IMR-90 (cell line): ENCODE results near the gene DAAM2. TPM values are rescaled to one million over a fixed set of nuclear protein-coding genes. Genes with fewer than 3 reads are reported as not detected.

ENCODE experiments used
- ATAC-seq: fragments of 200-7000 bp; cut with Tn5 transposase; 2 replicates; pipeline ENCODE4 v1.9.1; 2020; ENCODE audit warnings: low read depth, mild to moderate bottlenecking, moderate library complexity
- BruUV-seq: library from RNA; stranded (reverse); fragments of 400-500 nt; replicated peaks from 2 replicates; lab custom pipeline; 2021; lab: Mats Ljungman, UMichigan
- CTCF ChIA-PET: fragments of 300-600 bp; formaldehyde crosslinking; extraction: SDS; loops from one replicate; lab custom pipeline; 2021; ENCODE audit warnings: antibody characterized with exemption; lab: Yijun Ruan, JAX
- POLR2A ChIA-PET: fragments of 300-600 bp; sonication (Branson Sonifier 250); formaldehyde crosslinking; loops from one replicate; lab custom pipeline; 2022; ENCODE audit warnings: antibody characterized with exemption; ENCODE audit not compliant: unreplicated experiment; lab: Charles Lee
- DNase-seq: peaks from one replicate; pipeline ENCODE4 v3.0.0; 2013
- H2AFZ ChIP-seq: replicated peaks from 2 replicates; pipeline ENCODE3; 2013; ENCODE audit warnings: low read length, mild to moderate bottlenecking; ENCODE audit not compliant: poor library complexity
- H2AK5ac ChIP-seq: 2 replicates; pipeline ENCODE4 v1.6.1; 2013; ENCODE audit warnings: low read depth, low read length, inconsistent platforms
- H2AK9ac ChIP-seq: replicated peaks from 2 replicates; pipeline ENCODE3; 2013; ENCODE audit warnings: mild to moderate bottlenecking, low read depth, low read length, moderate library complexity; ENCODE audit not compliant: poor library complexity
- H2BK120ac ChIP-seq: 2 replicates; pipeline ENCODE4 v1.6.1; 2013; ENCODE audit warnings: low read depth, low read length, inconsistent platforms
- H2BK15ac ChIP-seq: 3 replicates; pipeline ENCODE4 v1.6.1; 2013; ENCODE audit warnings: low read depth, low read length, inconsistent platforms
- H2BK20ac ChIP-seq: 2 replicates; pipeline ENCODE4 v1.6.1; 2013; ENCODE audit warnings: low read depth, mild to moderate bottlenecking, inconsistent platforms, low read length, moderate library complexity
- H2BK5ac ChIP-seq: 2 replicates; pipeline ENCODE4 v1.6.1; 2013; ENCODE audit warnings: mild to moderate bottlenecking, low read depth, low read length, inconsistent platforms; ENCODE audit not compliant: poor library complexity, severe bottlenecking
- H3K14ac ChIP-seq: replicated peaks from 2 replicates; pipeline ENCODE4 v1.6.1; 2013; ENCODE audit warnings: low read depth, low read length, inconsistent platforms
- H3K18ac ChIP-seq: 2 replicates; pipeline ENCODE4 v1.6.1; 2013; ENCODE audit warnings: low read depth, low read length, control low read depth
- H3K23ac ChIP-seq: 2 replicates; pipeline ENCODE4 v1.6.1; 2013; ENCODE audit warnings: low read depth, low read length, inconsistent platforms
- H3K27ac ChIP-seq: 2 replicates; pipeline ENCODE4 v1.5.1; 2013; ENCODE audit warnings: mild to moderate bottlenecking, control low read depth, low read length; ENCODE audit not compliant: insufficient read depth
- H3K27me3 ChIP-seq: 2 replicates; pipeline ENCODE4 v1.6.1; 2013; ENCODE audit warnings: low read length; ENCODE audit not compliant: control insufficient read depth, insufficient read depth
- H3K36me3 ChIP-seq: 2 replicates; pipeline ENCODE4 v1.6.1; 2013; ENCODE audit warnings: low read length, mixed read lengths; ENCODE audit not compliant: control insufficient read depth, insufficient read depth
- H3K4ac ChIP-seq: 2 replicates; pipeline ENCODE4 v1.6.1; 2013; ENCODE audit warnings: low read depth, low read length, inconsistent platforms
- H3K4me1 ChIP-seq: 2 replicates; pipeline ENCODE4 v1.6.1; 2013; ENCODE audit warnings: low read length, mixed read lengths; ENCODE audit not compliant: control insufficient read depth, insufficient read depth
- H3K4me2 ChIP-seq: 2 replicates; pipeline ENCODE4 v1.6.1; 2013; ENCODE audit warnings: low read depth, mild to moderate bottlenecking, control low read depth, low read length, moderate library complexity
- H3K4me3 ChIP-seq: 2 replicates; pipeline ENCODE4 v1.5.1; 2013; ENCODE audit warnings: low read depth, mild to moderate bottlenecking, control low read depth, low read length, moderate library complexity; ENCODE audit not compliant: insufficient read depth
- H3K56ac ChIP-seq: 2 replicates; pipeline ENCODE4 v1.6.1; 2013; ENCODE audit warnings: low read length, inconsistent platforms; ENCODE audit not compliant: insufficient read depth; ENCODE audit errors: extremely low read depth
- H3K79me1 ChIP-seq, 2 experiments: 2 replicates each; pipeline ENCODE4 v1.6.1; 2013; ENCODE audit warnings: low read length in 2 of 2, inconsistent platforms in 1 of 2, low read depth in 1 of 2
- H3K9ac ChIP-seq: 2 replicates; pipeline ENCODE4 v1.6.1; 2013; ENCODE audit warnings: low read depth, low read length, control low read depth
- H3K9me1 ChIP-seq: 2 replicates; pipeline ENCODE4 v1.6.1; 2013; ENCODE audit warnings: low read length, inconsistent platforms; ENCODE audit not compliant: insufficient read depth
- H3K9me3 ChIP-seq: 2 replicates; pipeline ENCODE4 v1.6.1; 2013; ENCODE audit warnings: low read length; ENCODE audit not compliant: control insufficient read depth, insufficient read depth
- H4K20me1 ChIP-seq: 2 replicates; pipeline ENCODE4 v1.6.1; 2013; ENCODE audit warnings: low read length, inconsistent platforms; ENCODE audit not compliant: insufficient read depth
- H4K5ac ChIP-seq: 2 replicates; pipeline ENCODE4 v1.6.1; 2013; ENCODE audit warnings: mild to moderate bottlenecking, low read depth, low read length, control low read depth
- H4K8ac ChIP-seq, 2 experiments: 2 replicates each; pipeline ENCODE4 v1.6.1; 2013; ENCODE audit warnings: low read depth in 2 of 2, low read length in 2 of 2, control low read depth in 1 of 2, inconsistent platforms in 1 of 2
- H4K91ac ChIP-seq: 2 replicates; pipeline ENCODE4 v1.6.1; 2013; ENCODE audit warnings: low read depth, low read length, inconsistent platforms; ENCODE audit not compliant: insufficient read depth
- BHLHE40 ChIP-seq: fragments of 150-350 bp; IDR thresholded peaks from 2 replicates; pipeline ENCODE4 v1.6.1; 2016; ENCODE audit warnings: mild to moderate bottlenecking, low read depth, low read length
- CEBPB ChIP-seq: IDR thresholded peaks from 2 replicates; pipeline ENCODE4 v1.6.1; 2012; ENCODE audit warnings: low read depth, low read length, improper control_type of control experiment
- MAFK ChIP-seq: IDR thresholded peaks from 2 replicates; pipeline ENCODE4 v1.6.1; 2012; ENCODE audit warnings: low read depth, low read length, improper control_type of control experiment
- MXI1 ChIP-seq: IDR thresholded peaks from 2 replicates; pipeline ENCODE4 v1.6.1; 2012; ENCODE audit warnings: low read depth, mild to moderate bottlenecking, low read length, moderate library complexity, borderline replicate concordance
- POLR2A ChIP-seq: IDR thresholded peaks from 2 replicates; pipeline ENCODE4 v1.6.1; 2012; ENCODE audit warnings: mild to moderate bottlenecking, low read depth, low read length
- RCOR1 ChIP-seq: IDR thresholded peaks from 2 replicates; pipeline ENCODE4 v1.6.1; 2012; ENCODE audit warnings: mild to moderate bottlenecking, low read length, improper control_type of control experiment; ENCODE audit not compliant: insufficient replicate concordance
- RFX5 ChIP-seq: IDR thresholded peaks from 2 replicates; pipeline ENCODE4 v1.8.0; 2012; ENCODE audit warnings: low read depth, mild to moderate bottlenecking, low read length, moderate library complexity
- SMC3 ChIP-seq: fragments of 150-350 bp; IDR thresholded peaks from 2 replicates; pipeline ENCODE4 v1.6.1; 2016; ENCODE audit warnings: low read depth, mild to moderate bottlenecking, antibody characterized with exemption, low read length, moderate library complexity
- WGBS, 2 experiments: methylation state at CpG; one replicate each; pipeline versions ENCODE4 v1.1.5 to v1.1.7; 2013; ENCODE audit warnings: missing lambda C conversion rate in 2 of 2; ENCODE audit not compliant: insufficient read length in 1 of 2; ENCODE audit errors: extremely low coverage in 2 of 2; 5-methylcytosine and 5-hydroxymethylcytosine counted together
- dilution Hi-C: fragments of 300-500 bp; cut with HindIII; formaldehyde crosslinking; loops from one replicate; pipeline ENCODE4 v1.14.3; 2018; ENCODE audit warnings: low sequenced_read_pairs; ENCODE audit not compliant: unreplicated experiment
- in situ Hi-C: fragments of 300-500 bp; cut with MboI; formaldehyde crosslinking; loops from 3 replicates; pipeline ENCODE4 v1.14.3; 2019; ENCODE audit warnings: low sequenced_read_pairs, inconsistent platforms, mixed read lengths
- intact Hi-C: fragments of 100-400 bp; cut with micrococcal nuclease; formaldehyde crosslinking; loops from 2 replicates; pipeline ENCODE4 v1.10.0; 2022
- polyA plus RNA-seq, 3 experiments: library from polyadenylated mRNA; depleted of rRNA; stranded (reverse); fragments of >200 nt; gene quantifications; 2 replicates each; pipeline ENCODE4 v1.2.3, GENCODE V29; 2012; ENCODE audit warnings: low replicate concordance in 1 of 3
- total RNA-seq: library from RNA; depleted of rRNA; stranded (reverse); fragments of >200 nt; gene quantifications from 2 replicates; pipeline ENCODE4 v1.2.3, GENCODE V29; 2012
- TF ChIP-seq, protein P1 (sequence below): fragments of 150-350 bp; IDR thresholded peaks from 2 replicates; pipeline ENCODE4 v1.6.1; 2016; ENCODE audit warnings: low read depth, mild to moderate bottlenecking, low read length, moderate library complexity, borderline replicate concordance

Gene DAAM2
- total and polyA plus RNA-seq, 2 of the 4 experiments (the other 2 are of a cell fraction) = 11.2 to 12.9 TPM

DNA sequence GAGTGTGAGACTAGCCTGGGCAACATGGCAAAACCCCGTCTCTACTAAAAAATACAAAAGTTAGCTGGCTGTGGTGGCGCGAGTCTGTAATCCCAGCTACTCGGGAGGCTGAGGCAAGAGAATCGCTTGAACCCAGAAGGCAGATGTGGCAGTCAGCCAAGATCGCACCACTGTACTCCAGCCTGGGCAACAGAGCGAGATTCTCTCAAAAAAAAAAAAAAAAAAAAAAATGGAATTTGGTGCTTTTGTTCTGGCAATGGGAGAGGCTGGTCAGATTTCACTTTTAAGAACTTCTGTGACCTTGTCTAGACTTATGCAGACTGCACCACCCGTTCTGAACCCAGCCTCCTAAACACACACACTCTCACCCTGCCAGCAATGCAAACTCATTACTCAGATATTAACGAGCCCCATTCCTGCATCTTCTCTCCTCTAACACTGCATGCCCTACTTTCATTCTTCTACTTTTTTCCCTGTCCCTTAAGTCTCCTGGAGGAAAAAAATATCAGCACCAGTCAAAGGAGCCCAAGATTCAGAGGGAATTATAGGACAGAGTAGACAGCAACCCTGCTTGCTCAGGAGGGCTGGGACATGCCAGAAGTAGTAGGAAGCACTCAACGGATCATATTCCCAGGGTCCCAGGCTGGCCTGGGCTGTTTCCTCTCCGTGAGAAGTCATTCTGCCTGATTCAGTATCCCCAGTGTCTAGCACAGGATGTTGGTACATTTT lies 137.7 kb downstream of the DAAM2 start:
- Histone ChIP-seq H3K4me1 (peaks cover 19% of the 10 kb centered on the region), H2AFZ (no peak overlapping the region), H3K4me3 (no peak overlapping the region), H3K4ac (no peak overlapping the region), H3K4me2 (peak overlapping the region; percentile 46; the same call in 1 of the 2 replicates), H4K8ac (no peak overlapping the region), H4K20me1 (no peaks in the 10 kb centered on the region), H2BK5ac (peak overlapping the region; percentile 20), H3K36me3 (peaks cover 14% of the 10 kb centered on the region), H3K18ac (no peak overlapping the region), H3K56ac (no peak overlapping the region), H3K9me1 (peaks cover 6% of the 10 kb centered on the region), H4K91ac (no peak overlapping the region), H2AK5ac (no peak overlapping the region), H2BK20ac (no peak overlapping the region), H3K79me1 (peaks cover 28 to 39% of the 10 kb centered on the region in 2 experiments; a peak in 3 of 4 replicates), H2BK15ac (no peak overlapping the region), H2AK9ac (no peak overlapping the region), H3K14ac (no peak overlapping the region), H3K9me3 (no peaks in the 10 kb centered on the region), H3K9ac (no peak overlapping the region), H4K5ac (no peak overlapping the region), H3K23ac (no peak overlapping the region), H3K27ac (no peak overlapping the region), H2BK120ac (no peak overlapping the region), H3K27me3 (no peaks in the 10 kb centered on the region)
- ChIA-PET CTCF (no interaction called here), POLR2A (interaction anchor here (0.7 kb wide), 1 partner anchor 1099 kb away, joined by 7 read pairs; no protein-coding TSS in a partner anchor)
- dilution Hi-C loops (no loop called here), in situ Hi-C loops (no loop called here), intact Hi-C loops (no loop called here)
- BruUV-seq = no TSS peak
- peak; percentile 26 for DNase-seq
- 79% methylated on average over 2 of the region's 11 CpGs; no CpG with 5 or more reads in 1 of the 2 experiments for WGBS, 2 experiments
- TF ChIP-seq SMC3 (no peak), RFX5 (no peak), POLR2A (no peak), CEBPB (no peak), RCOR1 (no peak), MAFK (no peak), BHLHE40 (no peak), MXI1 (no peak)
- TF ChIP-seq, protein P1, sequence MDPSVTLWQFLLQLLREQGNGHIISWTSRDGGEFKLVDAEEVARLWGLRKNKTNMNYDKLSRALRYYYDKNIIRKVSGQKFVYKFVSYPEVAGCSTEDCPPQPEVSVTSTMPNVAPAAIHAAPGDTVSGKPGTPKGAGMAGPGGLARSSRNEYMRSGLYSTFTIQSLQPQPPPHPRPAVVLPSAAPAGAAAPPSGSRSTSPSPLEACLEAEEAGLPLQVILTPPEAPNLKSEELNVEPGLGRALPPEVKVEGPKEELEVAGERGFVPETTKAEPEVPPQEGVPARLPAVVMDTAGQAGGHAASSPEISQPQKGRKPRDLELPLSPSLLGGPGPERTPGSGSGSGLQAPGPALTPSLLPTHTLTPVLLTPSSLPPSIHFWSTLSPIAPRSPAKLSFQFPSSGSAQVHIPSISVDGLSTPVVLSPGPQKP = no peak
- ATAC-seq = no peak
